ENCODE data around the gene DDX25. TPM values are rescaled to one million over a fixed set of nuclear protein-coding genes. Genes with fewer than 3 reads are reported as not detected.

The DDX25 gene
- total and polyA plus RNA-seq, 9 of the 15 experiments (the other 6 are each of a cell fraction or from before 2014, with no cell fraction given) = not detected

DNA sequence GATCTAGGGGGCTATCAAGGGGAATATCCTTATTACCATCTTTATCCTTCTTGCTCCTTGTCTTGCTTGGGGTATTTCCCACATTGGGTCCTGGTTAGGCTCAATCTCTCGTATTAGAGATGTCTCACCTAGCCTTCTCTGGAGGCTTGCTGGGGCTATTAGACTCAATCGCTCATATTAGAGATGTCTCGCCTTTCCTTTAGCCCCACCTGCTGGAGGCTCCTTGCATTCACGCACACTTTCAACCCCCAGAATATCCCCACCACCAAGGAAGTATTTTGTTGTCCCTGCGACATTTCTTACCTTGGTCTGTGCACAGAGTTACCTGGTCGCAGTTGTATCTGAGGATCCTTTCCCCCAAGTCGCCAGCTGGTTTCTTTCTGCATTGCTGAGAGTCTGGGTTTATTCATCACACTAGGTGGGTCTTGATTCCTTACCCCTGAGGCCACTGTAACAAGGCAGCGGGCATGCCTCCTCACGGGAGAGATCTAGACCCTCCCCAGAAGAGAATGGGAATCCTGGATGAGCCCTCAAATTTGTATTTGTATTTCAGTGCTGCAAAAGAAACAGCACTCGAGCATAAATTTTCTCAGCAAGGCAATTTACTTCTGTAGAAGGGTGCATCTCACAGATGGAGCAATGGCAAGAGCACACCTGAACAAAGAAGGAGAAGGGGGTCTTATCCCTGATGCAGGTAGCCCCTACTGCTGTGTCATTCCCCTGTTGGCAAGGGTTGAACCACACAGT lies 32.7 kb upstream of the DDX25 start (continued):
- TF ChIP-seq, protein P1, sequence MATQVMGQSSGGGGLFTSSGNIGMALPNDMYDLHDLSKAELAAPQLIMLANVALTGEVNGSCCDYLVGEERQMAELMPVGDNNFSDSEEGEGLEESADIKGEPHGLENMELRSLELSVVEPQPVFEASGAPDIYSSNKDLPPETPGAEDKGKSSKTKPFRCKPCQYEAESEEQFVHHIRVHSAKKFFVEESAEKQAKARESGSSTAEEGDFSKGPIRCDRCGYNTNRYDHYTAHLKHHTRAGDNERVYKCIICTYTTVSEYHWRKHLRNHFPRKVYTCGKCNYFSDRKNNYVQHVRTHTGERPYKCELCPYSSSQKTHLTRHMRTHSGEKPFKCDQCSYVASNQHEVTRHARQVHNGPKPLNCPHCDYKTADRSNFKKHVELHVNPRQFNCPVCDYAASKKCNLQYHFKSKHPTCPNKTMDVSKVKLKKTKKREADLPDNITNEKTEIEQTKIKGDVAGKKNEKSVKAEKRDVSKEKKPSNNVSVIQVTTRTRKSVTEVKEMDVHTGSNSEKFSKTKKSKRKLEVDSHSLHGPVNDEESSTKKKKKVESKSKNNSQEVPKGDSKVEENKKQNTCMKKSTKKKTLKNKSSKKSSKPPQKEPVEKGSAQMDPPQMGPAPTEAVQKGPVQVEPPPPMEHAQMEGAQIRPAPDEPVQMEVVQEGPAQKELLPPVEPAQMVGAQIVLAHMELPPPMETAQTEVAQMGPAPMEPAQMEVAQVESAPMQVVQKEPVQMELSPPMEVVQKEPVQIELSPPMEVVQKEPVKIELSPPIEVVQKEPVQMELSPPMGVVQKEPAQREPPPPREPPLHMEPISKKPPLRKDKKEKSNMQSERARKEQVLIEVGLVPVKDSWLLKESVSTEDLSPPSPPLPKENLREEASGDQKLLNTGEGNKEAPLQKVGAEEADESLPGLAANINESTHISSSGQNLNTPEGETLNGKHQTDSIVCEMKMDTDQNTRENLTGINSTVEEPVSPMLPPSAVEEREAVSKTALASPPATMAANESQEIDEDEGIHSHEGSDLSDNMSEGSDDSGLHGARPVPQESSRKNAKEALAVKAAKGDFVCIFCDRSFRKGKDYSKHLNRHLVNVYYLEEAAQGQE (IDR thresholded peaks at IDR 0.05; ENCODE audit: borderline replicate concordance) = peak; percentile 39; the same call in 1 of the 2 replicates
- TF ChIP-seq, protein P1 (CRISPR knock-in tag; IDR thresholded peaks at IDR 0.05; ENCODE audit: low read depth) = no peak
- TF ChIP-seq SMC3 (conservative IDR thresholded peaks at IDR 0.05; ENCODE audit: insufficient read depth, low read depth, low read length) (peak; percentile 25; the same call in 1 of the 2 replicates), DACH1 (IDR thresholded peaks at IDR 0.05; ENCODE audit: partially characterized antibody) (peak; percentile 39)

Measured in K562 (cell line).